GM12865 (cell line): Measurements from ENCODE around the gene LAMC3.

ENCODE experiments used
- DNase-seq: peaks from one replicate; pipeline ENCODE4 v3.0.0; 2010; ENCODE audit warnings: low read depth
- H3K4me3 ChIP-seq: 2 replicates; pipeline ENCODE4 v1.5.1; 2011; ENCODE audit warnings: mild to moderate bottlenecking, low read depth, low read length, control low read depth
- TF ChIP-seq, protein P1 (sequence below): IDR thresholded peaks from 2 replicates; pipeline ENCODE4 v1.5.1; 2011; ENCODE audit warnings: low read length, control low read depth, low read depth, inconsistent platforms; ENCODE audit not compliant: insufficient read depth; ENCODE audit errors: missing control alignments

Gene LAMC3

GRCh38 chr9:131104016-131104740, 95.2 kb downstream of the LAMC3 start:
- no peak for DNase-seq
- H3K4me3 ChIP-seq = no peak overlapping the region
- TF ChIP-seq, protein P1, sequence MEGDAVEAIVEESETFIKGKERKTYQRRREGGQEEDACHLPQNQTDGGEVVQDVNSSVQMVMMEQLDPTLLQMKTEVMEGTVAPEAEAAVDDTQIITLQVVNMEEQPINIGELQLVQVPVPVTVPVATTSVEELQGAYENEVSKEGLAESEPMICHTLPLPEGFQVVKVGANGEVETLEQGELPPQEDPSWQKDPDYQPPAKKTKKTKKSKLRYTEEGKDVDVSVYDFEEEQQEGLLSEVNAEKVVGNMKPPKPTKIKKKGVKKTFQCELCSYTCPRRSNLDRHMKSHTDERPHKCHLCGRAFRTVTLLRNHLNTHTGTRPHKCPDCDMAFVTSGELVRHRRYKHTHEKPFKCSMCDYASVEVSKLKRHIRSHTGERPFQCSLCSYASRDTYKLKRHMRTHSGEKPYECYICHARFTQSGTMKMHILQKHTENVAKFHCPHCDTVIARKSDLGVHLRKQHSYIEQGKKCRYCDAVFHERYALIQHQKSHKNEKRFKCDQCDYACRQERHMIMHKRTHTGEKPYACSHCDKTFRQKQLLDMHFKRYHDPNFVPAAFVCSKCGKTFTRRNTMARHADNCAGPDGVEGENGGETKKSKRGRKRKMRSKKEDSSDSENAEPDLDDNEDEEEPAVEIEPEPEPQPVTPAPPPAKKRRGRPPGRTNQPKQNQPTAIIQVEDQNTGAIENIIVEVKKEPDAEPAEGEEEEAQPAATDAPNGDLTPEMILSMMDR = no peak

DNA sequence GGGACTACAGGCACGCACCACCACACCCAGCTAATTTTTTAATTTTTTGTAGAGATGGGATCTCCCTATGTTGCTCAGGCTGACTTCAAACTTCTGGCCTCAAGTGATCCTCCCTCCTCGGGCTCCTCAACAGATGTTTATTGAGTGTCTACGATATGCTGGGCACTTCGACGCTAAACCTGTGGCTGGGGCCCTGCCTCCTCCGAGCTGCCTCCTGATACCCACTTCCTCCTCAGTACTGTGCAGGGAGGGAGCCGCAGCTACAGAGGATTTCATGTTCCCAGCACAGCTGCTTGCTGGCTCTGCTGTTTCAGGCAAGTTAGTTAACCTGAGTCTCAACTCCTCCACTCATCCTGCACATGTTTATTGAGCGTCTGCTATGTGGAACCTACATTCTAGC, 97.0 kb downstream of the LAMC3 start:
- no peak overlapping the region for H3K4me3 ChIP-seq
- TF ChIP-seq, protein P1 = no peak
- no peak for DNase-seq

- H3K4me3 ChIP-seq = no peak overlapping the region
- DNase-seq = no peak
- TF ChIP-seq, protein P1 = no peak
These were observed 98.8 kb downstream of the LAMC3 start for GRCh38 chr9:131107760-131108159.

DNA sequence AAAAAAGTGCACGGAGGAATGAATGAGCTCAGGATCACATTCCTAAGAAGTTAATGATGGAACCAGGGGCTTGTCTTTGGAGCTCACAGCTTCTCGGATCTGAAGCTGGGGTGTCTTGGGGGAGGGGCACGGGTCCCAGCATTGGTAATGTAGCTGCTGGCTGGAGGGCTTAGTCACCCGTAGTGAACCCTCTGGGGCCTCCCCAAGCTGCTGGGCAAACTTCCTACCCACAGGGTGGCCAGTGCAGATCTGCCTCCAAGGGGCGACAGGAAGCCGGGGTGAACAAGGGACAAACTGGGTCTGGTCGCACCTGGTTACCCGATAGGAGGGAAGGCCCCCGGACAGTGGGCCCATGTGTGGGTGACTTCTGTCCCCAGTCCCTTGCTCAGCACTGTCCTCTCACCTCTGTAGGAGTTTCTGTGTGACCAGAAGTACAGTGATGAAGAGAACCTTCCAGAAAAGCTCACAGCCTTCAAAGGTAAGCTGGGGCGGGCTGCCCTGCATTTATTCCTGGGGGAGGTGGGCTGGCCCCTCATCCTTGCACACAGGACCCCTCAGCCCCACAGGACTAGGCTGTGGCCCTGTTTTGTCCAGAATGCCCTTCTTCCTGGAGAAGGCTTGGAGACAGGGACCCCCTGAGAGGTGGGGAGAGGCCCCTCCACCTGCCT, 102.3 kb downstream of the LAMC3 start:
- TF ChIP-seq, protein P1 = no peak
- H3K4me3 ChIP-seq = no peak overlapping the region
- no peak for DNase-seq

- TF ChIP-seq, protein P1 = no peak
- no peak overlapping the region for H3K4me3 ChIP-seq
- no peak for DNase-seq
These were observed 102.9 kb downstream of the LAMC3 start for GRCh38 chr9:131111854-131112311.

DNA sequence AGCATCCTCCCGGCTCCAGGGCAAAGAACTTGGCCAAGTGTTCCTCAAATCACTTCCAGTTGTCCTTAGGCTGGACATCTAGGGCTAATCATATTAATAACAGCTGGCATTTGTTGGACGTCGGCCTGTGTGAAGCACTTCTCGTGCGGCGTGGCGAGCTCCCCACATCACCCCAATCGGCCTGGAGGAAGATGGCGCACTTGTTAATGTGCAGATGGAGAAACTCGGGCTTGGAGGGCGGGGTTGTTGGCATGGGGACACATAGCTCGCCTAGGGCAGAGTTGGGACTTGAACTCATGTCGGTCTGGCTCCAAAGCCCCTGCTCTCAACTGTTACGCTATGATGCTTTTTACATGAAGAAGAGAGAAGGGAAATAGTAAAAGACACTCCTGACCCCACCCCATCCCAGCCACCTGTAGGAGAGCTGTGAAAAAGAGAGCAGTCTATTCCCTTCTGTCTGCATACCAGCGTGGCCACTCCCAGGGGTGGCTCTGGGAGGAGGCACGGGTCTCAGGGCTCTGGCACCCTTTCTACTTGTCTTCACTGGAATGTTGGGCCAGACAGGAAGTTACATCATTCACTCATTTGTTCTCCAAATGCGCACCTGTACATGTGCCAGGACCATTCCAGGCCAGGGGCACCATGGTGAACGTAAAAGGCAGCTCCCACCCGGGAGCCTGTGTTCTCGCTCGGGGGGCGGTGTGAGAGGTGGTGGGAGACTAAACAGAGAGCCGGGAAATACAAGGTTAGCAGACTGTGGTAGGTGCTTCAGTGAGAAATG, 103.6 kb downstream of the LAMC3 start:
- TF ChIP-seq, protein P1 = no peak
- no peak overlapping the region for H3K4me3 ChIP-seq
- no peak for DNase-seq
